NOMO-1 (cell line): ENCODE measurements around the gene TNFRSF18.

ENCODE experiments used
- DNase-seq, 2 experiments: peaks; one replicate each; lab custom pipeline; 2025; ENCODE audit not compliant: unreplicated experiment in 2 of 2; lab: John Stamatoyannopoulos, UW

TNFRSF18 gene

DNA sequence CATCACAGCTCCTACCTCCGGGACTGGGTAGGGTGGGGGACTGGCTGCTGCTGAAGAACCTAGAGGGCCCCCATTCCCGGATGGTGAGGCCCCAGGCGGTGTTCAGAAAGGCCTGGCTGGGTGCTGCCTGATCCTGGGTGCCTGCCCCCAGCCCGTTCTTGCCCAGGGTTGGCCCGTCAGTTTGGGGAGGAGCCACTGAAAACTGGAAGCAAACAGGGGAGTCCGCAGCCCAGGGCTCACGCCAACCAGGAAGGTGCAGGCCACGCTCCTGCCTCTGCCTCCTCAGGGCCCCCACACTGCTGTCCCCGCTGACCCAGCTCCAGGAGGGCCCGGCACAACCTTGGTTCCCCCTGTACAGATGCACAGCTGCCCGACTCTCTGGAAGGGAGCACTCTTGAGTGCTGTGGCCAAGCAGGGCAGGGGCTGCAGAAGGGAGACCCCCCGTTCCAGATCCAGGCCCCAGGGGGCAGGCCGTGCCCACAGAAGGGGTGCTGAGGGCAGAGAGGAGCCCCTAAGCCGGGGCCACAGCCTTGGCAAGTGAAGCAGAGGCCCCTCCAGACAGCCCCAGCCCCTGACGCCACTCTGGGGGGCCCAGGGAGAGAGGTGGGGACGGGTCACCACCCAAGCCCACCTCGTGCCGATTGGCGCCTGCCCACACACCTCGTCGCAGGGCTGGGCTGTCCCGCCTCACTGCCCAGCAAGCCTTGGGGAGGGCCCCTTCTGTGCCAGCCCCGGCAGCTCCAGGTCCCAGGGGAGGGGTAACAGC, 34.6 kb upstream of the TNFRSF18 start:
- no peak for DNase-seq

DNA sequence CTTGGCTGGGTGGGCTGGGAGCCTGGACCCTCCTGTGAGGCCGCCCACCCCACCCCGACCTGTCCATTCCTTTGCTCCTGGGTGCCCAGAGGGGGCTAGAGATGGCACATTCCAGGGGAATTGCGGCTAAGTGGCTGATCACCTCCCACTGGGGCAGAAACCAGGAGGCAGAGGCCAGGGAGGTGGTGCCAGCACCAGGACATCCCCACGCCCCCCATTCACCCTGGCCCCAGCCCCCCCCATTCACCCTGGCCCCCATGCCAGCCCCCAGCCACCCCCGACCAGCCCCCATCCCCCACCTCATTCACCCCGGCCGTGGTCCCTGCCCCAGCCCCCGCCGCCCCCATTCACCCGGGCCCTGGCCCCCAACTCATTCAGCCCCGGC, 33.9 kb upstream of the TNFRSF18 start:
- no peak for DNase-seq

DNA sequence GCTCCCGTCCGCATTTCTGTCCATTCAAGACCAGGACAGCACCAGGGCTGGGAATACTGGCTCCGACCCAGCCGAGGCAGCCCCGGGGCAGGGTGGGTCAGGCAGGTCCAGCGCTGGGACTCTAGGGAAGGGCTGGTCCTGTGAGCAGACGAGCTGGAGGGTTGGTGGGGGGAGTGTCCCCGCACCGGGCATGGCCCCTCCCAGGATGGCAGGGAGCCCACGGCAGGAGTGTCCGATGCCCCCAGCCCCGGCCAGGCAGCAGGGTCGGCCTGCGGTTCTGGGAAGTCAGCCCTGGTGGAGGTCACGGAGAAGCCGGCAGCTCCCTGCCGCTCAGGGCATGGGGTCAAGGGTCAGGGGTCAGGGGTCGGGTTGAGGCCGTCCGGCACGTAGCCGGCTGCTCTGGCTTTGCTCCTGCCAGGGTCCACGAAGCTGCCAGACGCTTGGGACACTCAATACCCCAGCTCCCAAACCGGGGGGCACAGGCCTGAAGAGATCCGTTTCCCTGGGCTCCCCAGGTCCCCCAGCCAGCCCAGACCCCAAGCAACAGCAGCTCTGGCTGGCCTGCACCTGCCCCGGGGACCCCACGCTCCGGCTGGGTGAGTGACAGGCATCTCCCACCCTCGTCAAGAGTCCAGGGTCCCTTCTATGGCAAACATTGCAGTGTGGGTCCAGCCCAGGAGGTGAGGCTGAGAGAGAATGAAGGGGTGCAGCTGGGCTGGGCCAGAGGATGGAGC, 33.4 kb upstream of the TNFRSF18 start:
- DNase-seq = no peak

DNA sequence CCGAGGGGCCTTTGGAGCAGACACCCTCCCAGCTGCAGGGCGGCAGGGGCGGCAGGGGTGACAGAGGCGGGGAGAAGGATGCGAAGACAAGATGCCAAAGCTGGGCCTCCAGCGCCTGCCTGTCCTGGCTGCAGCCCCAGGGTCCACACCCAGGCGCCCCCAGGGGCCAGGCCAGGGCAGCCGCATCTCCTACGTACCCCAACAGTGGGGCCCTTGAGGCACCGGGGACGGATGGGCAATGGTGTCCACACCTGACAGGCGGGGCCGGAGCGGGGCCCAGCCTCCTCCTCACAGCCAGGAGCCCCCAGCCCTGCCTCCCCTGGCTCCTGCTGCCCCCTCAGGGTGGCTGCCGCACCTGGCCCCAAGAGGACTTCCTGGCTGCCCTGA, 32.8 kb upstream of the TNFRSF18 start:
- no peak for DNase-seq

DNA sequence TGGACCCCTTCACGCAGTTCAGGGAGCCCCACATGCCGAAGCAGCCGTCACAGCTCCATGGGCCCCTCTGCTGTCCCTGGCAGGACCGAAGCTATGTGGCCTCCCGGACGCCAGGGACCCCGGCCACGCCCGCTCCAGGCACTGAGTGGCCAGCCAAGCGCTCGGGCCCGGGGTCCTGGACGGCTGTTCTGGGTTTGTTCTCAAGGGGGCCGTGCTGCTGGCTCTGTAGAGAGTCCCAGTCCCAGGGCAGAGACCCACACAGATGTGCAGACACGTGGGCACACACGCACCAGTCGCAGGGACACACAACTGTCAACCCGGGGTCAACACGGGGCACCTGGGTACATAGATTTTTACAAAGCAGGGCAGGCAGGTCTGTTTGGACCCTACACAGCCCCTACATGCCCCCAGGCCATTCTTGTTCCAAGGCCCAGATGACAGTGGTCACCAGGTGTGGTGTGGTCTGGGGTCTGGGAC, 32.3 kb upstream of the TNFRSF18 start:
- no peak for DNase-seq

DNA sequence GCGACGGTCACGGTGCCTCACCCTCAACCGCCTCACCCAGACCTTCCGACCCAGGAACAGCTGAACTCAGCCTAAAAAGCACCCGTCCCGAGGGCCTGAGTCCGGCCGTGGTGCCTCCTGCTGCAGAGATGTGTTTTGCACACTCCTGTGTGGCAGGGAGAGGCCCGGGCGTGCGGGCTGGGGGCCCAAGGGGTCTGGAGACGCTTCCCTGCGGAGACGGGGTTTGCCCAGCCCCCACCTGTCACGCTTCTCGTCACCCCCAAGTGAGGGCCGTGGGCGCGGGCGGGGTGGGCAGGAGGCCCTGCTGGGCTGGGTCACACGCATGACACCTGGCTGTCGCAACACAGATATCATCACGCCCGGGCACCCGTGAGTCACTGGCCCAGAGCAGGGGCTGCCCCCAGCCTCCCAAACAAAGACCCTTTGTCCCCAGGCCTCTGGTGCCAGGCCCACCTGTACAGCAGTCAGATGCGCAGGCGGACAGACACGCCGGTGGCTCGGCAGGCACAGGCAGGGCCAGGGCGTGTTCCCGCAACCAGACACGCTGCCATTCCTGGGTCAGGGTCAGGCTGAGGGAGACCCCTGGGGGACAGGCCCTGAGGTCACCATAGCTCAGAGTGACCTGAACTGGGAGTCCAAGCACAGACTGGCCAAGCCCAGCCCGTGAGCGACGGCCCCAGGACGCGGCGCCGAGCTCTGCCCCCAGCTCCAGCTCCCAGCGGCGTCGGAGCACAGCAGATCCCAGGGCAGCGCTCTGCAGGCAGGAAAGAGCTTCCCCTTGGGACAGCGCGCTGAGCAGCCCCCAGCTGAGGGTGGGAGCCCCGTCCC, 31.7 kb upstream of the TNFRSF18 start:
- no peak for DNase-seq

DNA sequence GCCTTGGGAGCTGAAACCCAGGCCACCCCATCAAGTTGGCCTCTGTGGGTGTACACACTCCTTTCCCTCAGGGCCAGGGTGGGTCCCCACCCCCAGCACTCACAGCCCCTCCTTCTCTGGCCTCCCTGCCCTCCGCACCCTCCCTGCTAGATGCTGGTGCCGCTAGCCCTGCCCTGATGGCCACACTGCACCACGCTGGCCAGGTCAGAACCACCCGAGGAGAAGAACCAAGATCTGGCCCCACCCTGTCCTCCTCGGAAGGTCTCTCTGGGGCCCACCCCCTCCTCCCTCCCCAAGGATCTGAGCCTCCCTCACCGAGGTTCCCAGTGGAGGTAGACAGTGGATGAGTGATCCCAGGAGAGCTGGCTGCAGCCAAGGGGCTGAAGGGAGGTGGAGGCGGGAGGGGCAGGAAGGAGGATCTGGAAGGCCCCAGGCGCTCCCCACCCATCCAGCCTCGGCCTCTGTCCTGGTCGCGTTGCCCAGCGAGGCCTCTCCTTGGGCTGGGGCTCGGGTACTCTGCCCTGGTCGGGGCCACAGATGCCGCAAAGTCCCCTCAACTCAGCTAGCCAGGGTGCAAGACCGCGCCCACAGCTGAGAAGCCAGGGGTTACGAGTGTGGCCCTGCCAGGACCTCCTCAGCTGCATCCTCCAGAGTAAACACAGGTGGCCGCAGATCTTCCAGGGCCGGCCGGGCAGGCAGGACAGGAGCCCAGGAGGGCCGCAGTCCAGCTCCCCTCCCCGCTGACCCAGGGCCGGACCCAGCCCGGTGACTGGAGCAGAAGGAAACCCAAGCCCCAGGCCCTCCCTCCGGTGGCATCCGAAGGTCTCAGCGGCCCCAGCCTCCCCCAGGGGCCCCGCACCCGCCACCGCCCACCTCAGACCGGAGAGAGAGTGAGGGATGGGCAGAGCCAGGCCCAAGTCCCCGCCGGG, 30.8 kb upstream of the TNFRSF18 start:
- DNase-seq = no peak

DNA sequence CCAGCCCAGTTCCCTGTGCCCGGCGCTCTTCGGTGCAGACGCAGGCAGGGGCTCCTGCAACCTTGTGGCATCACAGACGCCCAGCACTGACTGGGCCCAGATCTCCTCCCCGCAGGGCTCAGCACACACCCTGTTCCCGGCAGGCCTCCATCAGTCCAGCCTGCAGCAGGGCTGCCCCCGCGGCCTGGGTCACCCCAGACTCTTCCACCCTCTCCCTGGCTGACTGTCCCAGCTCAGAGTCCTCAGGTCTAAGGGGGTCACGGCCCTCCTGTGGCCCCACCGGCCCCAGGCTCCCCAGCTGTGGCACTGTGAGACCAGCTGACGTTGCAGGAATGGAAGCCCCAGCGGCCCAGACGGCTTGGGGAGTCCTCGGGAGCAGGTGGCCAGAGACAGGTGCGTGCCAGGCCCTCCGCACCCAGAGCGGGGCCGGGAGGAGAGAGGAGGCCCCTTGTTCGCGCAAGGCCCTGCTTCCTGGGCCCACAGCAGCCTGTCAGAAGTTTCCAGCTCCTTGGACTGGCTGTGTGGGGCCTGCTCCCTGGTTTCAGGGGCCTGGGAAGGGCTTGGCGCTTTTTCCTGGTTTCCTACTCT, 29.9 kb upstream of the TNFRSF18 start:
- no peak for DNase-seq

DNA sequence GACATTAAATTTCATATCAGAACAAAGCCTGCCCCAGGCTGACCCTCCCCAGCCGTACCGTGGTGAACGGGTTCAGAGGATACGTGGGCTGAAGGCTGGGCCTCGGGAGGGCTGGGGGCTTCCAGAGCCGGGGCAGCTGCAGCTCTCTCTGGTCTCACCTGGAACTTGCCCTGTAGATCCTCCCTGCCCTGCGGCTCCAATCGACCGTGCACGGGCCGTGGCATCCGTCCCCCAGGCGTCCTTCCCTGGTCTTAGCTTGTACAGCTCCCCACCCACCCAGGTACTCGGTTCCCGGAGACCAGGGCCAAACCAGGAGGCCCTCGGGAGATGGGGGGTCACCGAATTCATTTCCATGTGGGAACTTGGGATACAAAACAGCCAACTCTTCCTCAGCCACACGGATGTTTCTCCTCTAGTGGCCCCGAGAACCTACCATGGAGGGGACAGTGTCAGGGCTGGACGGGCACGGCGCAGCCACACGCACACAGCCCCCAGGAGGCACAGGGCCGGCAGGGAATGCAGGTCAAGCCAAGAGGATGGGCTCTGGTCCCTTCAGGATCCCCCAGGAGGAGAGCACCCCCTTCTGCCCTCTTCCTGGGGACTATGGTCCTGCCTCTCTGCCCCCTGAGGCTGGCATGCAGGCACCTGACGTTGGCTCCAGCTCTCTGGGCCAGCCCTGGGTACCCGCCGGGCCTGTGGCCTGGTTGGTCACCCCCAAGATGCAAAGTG, 28.8 kb upstream of the TNFRSF18 start:
- no peak for DNase-seq

DNA sequence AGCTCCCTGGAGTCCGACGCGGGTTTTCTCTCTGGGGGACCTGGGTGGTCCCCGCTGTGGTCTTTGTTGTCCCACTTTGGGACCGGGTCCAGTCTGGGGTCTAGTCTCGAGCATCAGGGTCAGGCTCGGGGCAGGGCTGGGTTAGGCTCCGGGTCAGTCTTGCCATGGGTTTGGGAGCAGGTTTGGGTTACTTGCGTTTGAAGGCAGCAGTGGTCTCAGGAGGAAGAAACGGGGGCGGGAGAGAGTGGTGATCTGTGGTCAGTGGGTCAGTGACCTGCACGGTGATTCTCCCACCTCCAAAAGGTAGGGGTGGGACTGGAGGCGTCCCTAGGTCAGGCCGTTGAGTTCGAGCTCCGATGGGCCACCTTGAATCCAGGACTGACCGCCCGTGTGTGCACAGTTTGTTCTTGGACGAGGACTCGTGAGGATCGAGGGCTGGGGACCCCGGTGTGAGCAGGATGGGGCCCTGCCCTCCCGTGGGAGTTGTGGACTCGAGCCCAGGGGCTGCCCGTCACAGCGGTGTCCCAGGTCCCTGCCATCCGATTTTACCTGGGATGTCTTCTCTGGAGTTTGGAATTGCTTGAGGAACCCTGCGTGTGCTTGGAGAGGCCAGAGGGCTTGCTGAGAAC, 27.9 kb upstream of the TNFRSF18 start:
- no peak for DNase-seq

DNA sequence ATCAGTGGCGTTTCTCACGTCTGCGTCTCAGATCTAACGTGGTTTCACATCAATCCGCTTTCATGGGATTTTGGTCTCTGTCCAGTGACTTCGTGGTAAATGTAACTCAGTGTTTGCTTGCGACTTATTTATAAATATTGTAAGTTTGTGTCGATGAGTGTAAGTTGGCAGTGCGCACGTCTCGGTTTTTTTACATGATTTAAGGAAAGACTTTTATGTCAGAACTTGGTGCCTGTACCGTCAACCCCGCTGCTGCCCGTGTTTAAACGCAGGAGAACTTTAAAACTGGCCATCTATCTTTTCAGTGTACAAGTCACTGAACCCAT, 27.1 kb upstream of the TNFRSF18 start:
- DNase-seq = no peak

DNA sequence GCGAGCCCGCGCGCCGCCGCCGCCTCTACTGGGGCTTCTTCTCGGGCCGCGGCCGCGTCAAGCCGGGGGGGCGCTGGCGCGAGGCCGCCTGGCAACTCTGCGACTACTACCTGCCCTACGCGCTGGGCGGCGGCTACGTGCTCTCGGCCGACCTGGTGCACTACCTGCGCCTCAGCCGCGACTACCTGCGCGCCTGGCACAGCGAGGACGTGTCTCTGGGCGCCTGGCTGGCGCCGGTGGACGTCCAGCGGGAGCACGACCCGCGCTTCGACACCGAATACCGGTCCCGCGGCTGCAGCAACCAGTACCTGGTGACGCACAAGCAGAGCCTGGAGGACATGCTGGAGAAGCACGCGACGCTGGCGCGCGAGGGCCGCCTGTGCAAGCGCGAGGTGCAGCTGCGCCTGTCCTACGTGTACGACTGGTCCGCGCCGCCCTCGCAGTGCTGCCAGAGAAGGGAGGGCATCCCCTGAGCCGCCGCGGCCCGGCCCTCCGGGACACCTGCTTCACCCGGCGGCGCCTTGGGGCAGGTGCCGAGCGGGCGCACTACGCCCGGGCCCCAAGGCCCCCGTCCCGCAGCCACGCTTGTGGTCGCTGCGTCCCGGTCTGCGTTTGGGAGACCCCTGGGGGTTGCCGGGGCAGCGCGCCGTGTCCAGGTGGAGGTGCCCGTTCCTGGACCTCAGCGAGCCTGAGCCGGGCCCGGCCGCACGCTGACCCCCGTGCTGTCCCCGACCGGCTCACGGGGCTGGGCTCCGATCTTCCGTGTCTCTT, 26.6 kb upstream of the TNFRSF18 start:
- no peak for DNase-seq

DNA sequence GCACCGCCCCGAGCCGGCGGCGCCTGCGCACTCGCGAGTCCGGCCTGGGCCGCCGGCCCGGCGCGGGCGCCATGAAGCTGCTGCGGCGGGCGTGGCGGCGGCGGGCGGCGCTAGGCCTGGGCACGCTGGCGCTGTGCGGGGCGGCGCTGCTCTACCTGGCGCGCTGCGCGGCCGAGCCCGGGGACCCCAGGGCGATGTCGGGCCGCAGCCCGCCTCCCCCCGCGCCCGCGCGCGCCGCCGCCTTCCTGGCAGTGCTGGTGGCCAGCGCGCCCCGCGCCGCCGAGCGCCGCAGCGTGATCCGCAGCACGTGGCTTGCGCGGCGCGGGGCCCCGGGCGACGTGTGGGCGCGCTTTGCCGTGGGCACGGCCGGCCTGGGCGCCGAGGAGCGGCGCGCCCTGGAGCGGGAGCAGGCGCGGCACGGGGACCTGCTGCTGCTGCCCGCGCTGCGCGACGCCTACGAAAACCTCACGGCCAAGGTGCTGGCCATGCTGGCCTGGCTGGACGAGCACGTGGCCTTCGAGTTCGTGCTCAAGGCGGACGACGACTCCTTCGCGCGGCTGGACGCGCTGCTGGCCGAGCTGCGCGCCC, 25.9 kb upstream of the TNFRSF18 start, which contains the start of gene B3GALT6:
B3GALT6 (plus strand) TSS at position 30 of the 588 bp plus-strand sequence; CDS start at position 72, 42 bp downstream.
- no peak for DNase-seq

DNA sequence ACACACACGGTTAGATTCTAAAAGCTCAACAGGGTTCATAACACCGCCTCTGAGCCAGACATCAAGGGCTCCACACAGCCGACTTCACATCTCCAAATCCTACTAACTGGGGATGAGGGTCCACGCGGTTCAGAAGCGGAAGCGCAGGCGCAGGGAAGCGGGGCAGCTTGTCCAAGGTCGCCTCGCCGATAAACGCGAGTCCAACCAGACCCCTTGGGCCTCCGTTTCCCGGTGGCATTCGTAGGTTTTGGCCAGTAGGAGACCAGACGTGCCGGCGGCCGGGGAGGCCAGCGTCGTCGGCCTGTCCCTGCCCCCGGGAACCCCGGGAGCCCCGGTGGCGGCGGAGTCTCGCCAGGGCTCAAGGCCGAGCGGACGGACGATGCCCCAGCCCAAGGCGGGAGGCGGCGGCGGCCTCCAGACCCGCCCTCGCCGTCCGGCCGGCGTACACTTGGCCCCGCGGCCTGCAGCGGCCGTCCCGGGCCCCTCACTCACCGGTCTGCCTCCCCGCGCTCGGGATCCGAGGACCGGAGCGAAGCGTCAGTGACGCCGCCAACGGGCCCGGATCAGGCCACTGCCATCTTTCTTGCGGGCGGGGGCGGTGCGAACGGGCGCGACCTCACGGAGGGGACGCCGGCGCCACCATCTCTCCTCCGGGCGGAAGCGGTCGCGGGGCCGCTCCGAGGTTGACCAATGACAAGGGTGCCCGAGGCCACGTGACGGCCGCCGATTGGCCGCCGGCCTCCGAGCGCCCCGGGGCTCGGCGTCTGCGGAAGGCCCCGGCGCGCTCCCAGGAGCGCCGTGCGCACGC, 25.2 kb upstream of the TNFRSF18 start, which contains the start of gene SDF4:
SDF4 (minus strand) TSS at position 602 of the 808 bp plus-strand sequence. CDS start 3,229 bp downstream, outside the sequence.
- DNase-seq = peak; percentile 96

DNA sequence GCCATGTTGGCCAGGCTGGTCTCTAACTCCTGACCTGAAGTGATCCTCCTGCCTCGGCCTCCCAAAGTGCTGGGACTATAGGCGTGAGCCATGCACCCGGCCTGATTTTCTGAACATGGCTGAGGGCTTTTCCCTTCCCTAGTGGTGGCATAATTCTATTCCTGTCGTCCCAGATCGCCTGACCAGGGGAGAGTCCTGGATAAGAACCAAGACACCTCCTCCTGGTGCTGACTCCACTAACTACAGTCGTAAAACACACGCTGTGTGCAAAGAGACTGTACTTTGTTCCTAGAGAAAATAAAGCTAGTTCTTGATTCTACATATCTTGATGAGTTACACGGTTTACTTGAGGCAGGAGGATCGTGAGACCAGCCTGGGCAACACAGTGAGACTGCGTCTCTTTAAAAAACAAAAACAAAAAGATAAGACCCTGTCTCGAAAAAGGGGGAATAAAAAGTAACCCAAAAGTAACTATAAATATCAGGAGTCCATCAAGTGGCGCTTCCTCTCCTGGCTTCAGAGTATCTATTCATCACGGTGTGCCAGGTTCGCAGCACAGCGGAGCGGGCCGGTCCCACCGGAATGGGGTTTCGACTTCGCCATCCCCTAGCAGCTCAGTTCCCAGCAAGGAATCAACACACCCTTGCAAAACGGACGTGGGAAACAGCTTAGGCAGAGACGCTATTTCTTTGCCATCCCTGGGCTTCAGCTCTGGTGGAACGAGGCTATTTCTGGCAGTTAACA, 24.4 kb upstream of the TNFRSF18 start:
- peak in 1 of 2 experiments; percentile 44 for DNase-seq

DNA sequence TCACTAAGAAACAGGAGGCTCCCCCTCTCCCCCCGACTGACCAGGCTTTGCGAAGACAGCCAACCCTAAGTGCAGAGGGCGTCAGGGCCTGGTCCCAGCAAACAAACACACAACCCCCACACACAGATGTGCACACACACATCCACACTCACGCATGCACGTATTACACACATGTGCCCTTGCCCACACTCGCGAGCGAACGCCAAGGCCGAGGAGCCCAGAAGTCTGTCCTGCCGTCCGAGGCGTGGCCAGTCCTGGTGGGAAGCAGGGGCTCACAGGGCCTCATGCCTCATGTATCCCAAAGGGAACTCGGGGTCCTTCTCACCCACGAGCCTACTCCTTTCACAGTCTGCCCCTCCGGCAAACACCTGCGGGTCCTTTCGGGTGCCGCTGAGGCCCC, 23.4 kb upstream of the TNFRSF18 start:
- no peak for DNase-seq
